Non-pigmented ciliary epithelial cell (primary cell): ENCODE measurements around the gene TSC1.

ENCODE experiments used
- DNase-seq: peaks from one replicate; pipeline ENCODE4 v3.0.0-alpha.2; 2010; ENCODE audit warnings: low read depth

TSC1 gene

DNA sequence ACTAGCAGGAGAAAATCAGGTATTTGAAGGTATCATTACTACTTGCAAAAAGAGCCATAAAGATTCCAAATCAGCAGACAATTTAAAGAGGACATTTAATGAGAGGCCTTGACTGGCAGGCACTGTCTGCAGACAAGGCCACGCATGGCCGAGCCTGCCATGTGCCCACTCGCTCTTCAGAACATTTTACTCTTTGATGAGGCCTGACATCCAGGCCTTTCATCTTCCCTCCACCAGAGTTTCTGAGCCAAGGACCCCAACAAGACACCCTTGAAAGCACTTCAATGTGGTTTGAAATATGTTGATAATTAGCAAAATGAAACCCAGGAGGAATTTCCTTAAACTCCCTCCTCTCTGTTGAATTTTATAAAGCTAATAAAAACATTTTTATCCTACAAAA is 82.8 kb downstream of the TSC1 start:
- DNase-seq: no peak

DNA sequence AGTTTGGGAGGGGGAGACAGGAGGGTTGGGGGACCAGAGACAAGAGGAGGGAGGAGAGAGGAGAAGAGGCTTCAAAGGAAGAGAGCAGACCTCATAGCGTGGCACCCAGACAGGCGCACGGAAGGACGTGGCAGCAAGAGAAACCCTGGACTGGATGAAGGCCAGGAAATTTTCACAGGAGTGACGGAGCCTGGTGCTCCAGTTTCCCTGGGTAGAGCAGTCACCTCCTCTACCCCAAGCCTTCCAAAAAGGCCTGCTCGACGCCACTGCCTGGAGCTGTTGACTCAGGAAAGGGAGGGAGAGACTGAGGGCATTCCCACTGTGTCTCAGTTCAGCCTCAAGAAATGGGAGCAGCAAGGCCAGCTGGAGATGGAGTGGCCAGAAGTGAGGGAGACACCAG is 85.7 kb downstream of the TSC1 start:
- no peak for DNase-seq

DNA sequence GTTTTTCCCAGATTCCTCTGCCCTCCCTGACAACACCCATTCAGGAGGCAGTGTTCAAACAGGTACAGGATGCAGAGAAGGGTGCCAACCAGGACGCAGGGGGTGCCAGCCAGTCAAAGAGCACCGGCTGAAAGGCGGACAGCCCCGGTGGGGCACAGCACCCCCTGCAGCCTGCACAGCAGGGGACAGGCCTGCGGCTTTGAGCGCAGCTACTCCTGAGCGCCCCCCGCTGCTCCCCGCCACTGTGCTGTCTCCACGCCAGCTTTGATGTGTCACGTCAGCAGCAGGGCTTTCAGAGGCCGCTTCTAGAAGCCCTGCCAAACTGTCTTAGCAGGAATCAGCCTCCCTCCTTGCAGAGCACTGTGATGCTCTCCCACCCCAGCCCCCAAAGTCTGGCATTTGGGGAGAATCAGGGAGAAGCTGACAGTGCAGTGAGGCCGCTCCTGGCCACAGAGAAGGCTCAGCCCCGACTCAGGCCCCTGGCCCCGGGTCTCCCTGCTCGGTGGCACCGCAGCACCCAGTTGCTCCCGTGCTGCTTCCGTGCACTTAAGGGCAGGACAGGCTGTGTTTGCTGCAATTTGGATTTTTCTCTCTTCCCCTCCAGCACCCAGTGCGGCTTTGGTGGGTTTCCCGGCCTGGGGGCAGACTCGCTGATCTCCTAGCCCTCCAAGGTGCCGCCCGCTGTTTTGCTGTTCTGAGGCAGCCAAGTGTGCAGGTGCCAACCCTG is 86.6 kb downstream of the TSC1 start:
- no peak for DNase-seq

DNA sequence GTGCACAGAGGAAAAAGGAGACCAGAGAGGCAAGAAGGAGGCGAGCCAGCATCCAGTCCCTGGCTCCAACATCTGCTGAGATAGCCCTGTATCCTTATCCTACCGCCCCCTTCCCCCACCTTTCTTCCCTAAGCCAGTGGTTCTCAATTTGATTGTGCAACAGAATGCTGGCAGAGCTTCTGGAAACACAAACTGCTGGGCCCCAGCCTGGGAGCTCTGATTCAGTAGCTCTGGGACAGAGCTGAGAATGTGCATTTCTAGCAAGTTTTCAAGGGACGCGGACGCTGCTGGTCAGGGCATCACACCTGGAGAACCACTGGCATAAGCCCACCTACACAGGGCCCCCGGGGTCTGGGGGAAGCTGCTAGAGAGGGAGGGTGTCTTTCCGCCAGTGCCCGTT is 87.4 kb downstream of the TSC1 start:
- no peak for DNase-seq

DNA sequence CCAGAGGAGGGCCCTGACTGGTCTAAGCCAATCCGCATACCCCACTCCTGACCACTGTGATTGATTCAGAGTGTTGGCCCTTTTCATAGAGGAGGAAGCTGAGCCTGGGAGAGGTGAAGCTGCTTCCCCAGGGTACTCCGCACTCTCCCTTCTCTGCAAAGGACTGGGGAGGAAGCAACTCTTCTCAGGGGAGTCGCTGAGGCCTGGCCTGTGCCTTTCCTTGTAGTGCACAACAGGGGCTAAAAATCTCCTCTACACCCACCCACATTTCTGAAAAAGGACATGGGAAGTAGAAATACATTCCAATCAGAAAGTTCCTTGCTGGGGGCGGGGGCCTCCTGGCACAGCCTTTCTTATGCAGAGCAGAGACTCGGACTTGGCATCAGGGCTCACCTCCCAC is 88.5 kb downstream of the TSC1 start:
- DNase-seq: no peak

DNA sequence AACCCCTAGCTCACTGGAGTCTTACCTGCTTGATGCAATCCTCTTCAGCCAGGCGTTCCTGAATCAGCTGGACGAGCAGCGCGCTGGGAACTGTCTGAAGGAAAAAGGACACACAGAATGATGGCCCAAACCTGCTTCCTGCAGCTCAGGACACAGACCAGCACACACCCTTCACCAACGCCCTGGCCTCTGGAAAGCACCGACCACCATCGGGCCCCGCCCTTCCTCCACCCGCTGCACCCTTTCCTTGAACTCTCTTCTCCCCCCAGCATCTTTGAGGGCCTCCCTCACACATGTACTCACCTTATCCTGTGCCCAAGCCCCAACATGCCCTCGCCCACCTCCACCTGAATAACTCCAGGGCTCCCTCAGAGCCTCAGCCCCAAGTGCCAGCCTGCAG is 89.6 kb downstream of the TSC1 start:
- DNase-seq: no peak

DNA sequence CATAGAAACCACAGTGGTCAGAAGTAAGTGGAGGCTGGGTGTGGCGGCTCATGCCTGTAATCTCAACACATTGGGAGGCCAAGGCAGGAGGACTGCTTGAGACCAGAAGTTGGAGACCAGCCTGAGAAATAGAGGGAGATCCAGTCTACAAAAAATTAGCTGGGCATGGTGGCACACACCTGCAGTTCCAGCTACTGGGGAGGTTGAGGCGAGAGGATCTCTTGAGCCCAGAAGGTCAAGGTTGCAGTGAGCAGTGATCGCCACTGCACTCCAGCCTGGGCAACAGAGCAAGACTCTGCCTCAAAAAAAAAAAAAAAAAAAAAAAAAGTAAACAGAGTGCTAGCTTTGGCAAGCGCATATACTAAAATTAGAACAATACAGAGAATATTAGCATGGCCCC is 90.9 kb downstream of the TSC1 start:
- no peak for DNase-seq

DNA sequence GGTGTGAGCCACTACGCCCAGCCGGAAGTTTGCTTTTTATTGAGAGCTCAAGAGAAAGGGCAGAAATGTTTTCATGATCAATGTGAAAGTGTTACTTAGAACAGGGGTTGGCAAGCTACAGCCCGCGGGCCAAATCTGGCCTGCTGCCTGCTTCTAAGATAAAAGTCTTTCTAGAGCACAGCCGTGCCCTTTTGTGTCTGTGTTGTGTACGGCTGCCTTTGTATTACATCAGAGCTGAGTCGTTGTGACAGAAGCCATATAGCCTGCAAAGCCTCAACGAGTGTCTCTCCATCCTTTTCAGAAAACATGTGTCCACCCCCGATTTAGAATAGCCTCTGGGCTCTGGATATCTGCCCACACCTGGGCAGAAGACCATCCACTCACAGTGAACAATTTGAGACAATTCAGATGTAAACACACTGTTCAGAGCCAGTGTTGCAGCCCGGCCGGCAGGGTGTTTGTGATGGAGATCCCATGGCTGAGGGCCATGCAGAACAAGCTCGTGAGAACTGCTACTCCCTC is 95.2 kb downstream of the TSC1 start:
- no peak for DNase-seq

DNA sequence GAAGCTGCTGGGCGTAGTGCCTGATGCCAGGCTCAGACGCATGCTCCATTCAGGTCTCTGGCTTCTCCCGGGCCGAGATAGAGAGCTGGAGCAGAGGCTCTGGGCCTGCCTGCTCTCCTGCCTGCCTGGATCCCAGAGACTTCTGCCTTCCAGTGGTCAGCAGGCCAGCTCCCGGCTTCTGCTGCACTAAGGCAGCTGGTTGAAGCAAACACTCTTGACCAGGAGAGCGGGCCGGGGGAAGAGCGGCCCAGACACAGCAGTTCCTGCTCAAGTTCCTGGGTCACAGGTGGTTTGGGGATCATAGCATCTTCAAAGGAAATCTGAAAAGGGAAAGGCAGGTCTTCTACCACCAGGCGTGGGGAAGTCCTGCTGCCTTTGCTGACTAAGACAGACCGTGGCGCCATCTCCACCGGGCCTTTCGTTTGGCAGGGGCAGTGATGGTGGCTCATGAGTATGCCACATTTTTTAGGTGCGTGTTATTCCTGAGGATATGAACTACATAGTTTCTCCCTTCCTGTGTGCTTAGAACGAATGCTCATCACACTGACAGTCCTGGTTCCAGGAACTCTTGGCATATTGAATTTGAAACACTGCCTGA is 97.4 kb downstream of the TSC1 start:
- DNase-seq: no peak

DNA sequence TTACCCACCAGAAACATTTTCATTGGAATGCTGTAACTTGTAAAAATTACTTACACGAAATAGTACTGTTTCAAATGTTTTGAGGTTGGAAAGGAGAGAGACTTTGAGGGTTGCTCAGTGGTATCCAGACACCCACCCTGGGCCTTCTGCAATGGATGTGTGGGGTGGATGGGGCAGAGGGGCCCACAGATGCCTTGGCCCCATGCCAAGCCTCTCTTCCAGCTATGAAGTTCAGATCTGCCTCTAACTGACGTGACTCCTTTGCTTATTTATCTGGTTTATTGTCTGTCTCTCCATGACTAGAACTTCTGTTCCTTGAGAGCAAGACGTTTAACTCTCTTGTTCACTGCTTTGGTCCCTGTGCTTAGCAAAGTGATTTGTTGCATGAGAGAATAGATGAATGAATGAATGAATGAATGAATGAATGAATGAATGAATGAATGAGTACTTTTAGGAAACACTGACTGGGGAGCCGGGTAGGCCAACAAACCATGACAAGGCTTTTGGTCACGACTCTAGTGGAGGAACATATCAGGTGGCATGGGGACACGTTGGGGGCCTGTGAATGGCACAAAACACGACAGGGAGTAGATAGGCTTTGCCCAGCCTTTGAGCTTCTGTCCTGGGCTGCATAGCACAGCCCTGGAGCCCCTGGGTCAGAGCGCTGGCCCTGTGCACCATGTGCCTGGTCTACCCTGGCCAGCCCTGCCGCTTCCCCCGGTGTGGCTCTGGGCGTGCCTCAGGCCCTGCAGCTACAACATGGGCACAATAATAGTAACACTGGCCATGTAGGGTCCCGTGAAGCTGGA is 98.1 kb downstream of the TSC1 start:
- no peak for DNase-seq

DNA sequence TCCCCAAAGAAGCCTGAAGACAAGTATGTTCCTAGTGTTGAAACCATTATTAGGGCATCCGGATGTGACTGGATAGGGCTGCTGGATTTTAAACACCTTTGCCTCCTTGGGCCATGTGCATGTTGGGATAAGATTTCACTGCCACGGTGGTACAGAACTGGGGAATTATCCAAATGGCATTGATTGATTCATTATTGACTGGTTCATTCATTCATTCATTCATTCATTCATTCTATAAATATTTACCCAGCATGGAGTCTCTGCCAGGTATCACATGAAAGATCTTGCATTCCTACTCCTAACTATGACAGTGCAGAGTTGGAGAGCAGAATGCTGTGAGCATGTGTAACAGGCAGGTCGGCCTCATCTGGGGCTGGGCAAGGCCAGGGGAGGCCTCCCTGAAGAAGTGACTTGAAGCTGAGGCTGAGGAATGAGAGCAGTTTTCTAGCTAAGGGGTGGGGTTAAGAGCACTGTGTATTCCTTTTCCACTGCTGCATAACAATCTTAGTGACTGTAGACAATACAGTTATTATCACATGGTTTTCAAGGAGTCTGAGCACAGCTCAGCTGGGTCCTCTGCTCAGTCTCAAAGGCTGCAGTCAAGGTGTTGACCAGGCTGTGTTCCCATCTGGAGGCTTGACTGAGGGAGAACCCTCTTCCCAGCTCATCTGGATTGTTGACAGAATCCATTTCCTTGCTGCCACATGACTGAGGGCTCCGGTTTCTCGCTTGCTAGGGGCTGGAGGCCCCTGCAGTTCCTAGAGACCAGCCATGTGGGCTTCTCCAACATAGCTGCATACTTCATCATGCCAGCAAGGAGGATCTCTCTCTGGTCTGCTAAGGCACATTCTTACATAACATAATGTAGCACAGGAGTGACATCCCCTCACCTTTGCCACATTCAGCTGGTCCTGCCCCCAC is 102.0 kb downstream of the TSC1 start:
- DNase-seq: no peak
